KOPT-K1 (cell line): Measurements from ENCODE around the gene MRPS7.

Source experiments
- H3K27ac ChIP-seq: fragments of 200-600 bp; sonication (generic); 2 replicates; pipeline ENCODE4 v1.5.1; 2016; ENCODE audit warnings: antibody characterized with exemption, mild to moderate bottlenecking, low read depth, low read length; ENCODE audit not compliant: poor library complexity, severe bottlenecking
- H3K36me3 ChIP-seq: fragments of 200-600 bp; sonication (generic); 2 replicates; pipeline ENCODE4 v1.5.1; 2017; ENCODE audit warnings: antibody characterized with exemption, mild to moderate bottlenecking, low read length, moderate library complexity; ENCODE audit not compliant: insufficient read depth
- H3K9me3 ChIP-seq: fragments of 200-600 bp; sonication (generic); 2 replicates; pipeline ENCODE4 v1.5.1; 2017; ENCODE audit warnings: antibody characterized with exemption, low read length, mild to moderate bottlenecking; ENCODE audit not compliant: insufficient read depth, poor library complexity, severe bottlenecking

Gene MRPS7

DNA sequence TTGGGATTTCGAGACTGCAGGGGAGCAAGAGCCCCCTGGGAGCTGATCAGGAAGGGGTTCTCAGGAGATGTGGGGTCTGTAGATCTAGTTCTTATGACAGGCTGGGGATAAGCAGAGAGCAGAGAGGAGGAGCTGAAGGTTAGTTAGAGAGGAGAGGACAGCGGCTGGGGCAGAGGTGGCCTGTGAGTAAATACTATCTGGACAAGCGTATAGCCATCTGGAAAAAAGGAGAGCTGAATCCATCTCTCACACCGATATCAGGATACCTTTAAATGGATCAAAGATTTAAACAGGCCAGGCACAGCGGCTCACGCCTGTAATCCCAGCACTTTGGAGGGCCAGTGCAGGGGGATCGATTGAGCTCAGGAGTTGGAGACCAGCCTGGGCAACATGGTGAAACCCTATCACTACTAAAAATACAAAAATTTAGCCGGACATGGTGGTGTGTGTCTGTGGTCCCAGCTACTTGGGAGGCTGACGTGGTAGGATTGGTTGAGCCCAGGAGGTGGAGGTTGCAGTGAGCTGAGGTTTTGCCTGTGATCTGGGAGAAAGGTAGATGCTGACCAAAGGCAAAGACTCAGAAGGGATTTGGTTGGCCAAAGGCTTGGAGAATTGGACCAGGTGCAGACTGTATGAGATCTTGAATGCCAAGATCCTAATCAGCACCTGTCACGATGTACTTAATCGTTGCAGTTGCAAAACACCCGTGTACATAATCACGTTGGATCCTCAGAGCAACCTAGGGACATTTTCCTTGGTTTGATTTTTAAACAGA, 46.5 kb downstream of the MRPS7 start:
- Histone ChIP-seq H3K27ac (no peak overlapping the region), H3K9me3 (no peaks in the 10 kb centered on the region), H3K36me3 (no peaks in the 10 kb centered on the region)

DNA sequence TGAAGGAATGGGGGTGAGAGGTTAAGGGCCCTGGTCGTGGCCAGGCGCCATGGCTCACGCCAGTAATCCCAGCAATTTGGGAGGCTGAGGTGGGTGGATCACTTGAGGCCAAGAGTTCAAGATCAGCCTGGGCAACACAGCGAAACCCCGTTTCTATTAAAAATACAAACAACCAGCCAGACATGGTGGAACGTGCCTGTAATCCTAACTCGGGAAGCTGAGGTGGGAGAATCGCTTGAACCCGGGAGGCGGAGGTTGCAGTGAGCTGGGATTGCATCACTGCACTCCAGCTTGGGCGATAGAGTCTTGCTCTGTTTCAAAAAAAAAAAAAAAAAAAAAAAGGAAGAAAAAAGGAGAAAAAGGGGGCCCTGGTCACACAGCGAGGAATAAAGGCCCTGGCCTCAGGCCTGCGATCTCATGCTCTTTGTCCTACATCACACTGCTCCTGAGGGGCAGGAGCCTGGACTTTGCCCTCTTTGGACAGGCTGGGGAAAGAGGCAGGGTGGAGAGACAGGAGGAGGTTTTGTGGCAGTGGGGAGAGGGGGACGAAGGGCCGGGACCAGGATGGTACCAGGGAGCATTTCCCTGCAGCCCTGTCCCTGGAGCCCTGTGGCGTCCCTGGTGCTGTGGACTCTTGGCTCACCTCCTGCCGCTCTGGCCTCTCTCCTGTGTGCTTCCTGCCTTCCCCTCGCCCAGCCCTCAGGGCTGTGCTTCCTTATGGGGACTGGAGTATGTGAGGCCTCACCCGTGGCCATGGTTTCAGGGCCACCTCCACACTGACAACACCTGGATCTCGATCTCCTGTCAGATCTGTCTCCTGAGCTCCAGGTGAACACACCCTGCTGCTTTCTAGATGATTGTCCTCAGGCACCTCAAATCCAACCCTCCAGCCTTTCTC, 47.3 kb downstream of the MRPS7 start:
- H3K36me3 ChIP-seq = no peaks in the 10 kb centered on the region; the same call in 1 of the 2 replicates
- H3K27ac ChIP-seq = no peak overlapping the region
- H3K9me3 ChIP-seq = no peaks in the 10 kb centered on the region

DNA sequence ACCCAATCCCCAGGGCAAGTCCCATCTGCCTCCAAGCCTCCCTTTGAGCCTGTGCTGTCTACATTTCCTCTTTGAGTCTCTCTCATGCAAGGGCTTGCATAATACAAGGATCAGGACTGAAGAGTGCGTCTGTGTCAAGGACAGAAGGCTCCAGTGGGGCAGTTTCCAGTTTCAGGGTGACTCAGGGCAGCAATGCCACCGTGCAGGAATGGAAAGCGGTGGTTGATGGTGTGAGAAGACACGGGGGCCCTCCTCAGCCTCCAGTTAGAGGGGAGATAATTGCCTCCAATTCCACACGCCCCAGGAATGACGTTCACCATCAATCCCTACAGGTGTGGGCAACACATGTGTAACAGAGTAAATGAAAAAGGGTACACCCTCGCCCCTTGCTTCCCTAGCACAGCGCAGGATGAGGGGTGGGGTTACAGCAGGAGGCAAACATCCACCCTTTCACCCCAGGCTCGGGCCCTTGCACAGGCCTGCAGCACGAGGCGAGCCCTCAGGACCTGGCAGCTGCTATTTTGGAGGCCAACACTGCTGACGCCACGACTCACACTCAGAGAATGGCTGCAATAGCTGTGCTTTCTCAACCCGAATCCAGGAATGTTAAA, 52.4 kb downstream of the MRPS7 start:
- H3K27ac ChIP-seq = no peak overlapping the region

DNA sequence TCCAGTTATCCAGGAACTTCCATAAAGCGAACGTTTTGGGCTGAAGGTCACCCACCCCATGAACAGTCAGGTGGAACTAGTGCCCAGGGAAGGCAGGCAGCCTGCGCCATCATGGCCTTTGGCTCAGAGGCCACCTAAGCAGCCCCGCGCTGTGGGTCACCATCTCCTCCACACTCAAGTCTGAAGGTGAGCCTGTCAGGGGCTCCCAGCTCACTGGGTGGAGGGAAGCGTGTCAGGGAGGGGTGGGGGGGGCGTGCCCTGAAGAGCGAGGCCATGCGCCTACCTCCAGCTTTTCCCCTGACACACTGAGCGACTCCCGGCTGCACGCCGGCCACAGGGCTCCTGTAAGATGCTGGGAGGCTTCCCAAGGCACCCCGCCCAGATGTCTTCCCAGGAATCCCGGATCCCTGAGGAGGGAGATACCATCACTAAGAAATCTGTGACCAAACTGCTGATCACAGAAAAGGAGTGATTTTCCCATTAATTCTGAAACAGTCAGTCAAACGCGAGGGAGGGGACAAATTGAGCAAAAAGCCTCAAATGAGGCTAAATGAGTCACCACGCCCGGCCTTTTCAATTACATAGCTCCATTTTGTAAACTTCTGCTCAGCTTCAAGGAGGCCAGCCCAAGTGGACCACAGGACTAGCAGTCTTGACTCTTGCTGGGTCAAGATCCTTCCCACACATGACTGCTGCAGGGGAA, 54.0 kb downstream of the MRPS7 start:
- Histone ChIP-seq H3K36me3 (peaks cover 59% of the 10 kb centered on the region), H3K27ac (no peak overlapping the region), H3K9me3 (no peaks in the 10 kb centered on the region)

More for the DNA sequence above, 52.4 kb downstream of the MRPS7 start:
- H3K9me3 ChIP-seq = no peaks in the 10 kb centered on the region
- peaks cover 42% of the 10 kb centered on the region for H3K36me3 ChIP-seq
